SU-DHL-6 (cell line): ENCODE results near the gene LRP11.
"Not testable (repeated sequence)": the region's sequence is repeated elsewhere in the genome, so short reads cannot be mapped to it uniquely, and the experiment has no call there.

ENCODE experiments used
- H2AFZ ChIP-seq: fragments of 200-600 bp; sonication (generic); 2 replicates; pipeline ENCODE4 v1.6.1; 2014; ENCODE audit warnings: low read depth, mild to moderate bottlenecking, moderate library complexity, mixed read lengths, antibody characterized with exemption, low read length; ENCODE audit not compliant: severe bottlenecking
- H3F3A ChIP-seq: fragments of 200-600 bp; shearing (Covaris generic); 2 replicates; pipeline ENCODE4 v1.6.0; 2016; ENCODE audit warnings: antibody characterized with exemption, mild to moderate bottlenecking; ENCODE audit not compliant: insufficient read depth
- H3K27ac ChIP-seq: fragments of 200-600 bp; sonication (generic); 2 replicates; pipeline ENCODE4 v1.5.1; 2016; ENCODE audit warnings: low read depth, mild to moderate bottlenecking, low read length, moderate library complexity, mixed read lengths
- H3K27me3 ChIP-seq: fragments of 200-600 bp; sonication (generic), shearing (Covaris generic); 2 replicates; pipeline ENCODE4 v1.6.0; 2014; ENCODE audit warnings: mild to moderate bottlenecking, low read length
- H3K36me3 ChIP-seq: fragments of 200-600 bp; sonication (generic); 2 replicates; pipeline ENCODE4 v1.6.1; 2014; ENCODE audit warnings: mild to moderate bottlenecking, low read length, mixed read lengths
- H3K4me2 ChIP-seq: fragments of 300-600, 200-600 bp; shearing (Covaris generic), sonication (generic); 2 replicates; pipeline ENCODE4 v1.6.0; 2014; ENCODE audit warnings: low read length, low read depth, mild to moderate bottlenecking; ENCODE audit not compliant: poor library complexity, severe bottlenecking
- H3K4me3 ChIP-seq: fragments of 200-600 bp; sonication (generic); 2 replicates; pipeline ENCODE4 v1.5.1; 2014; ENCODE audit warnings: antibody characterized with exemption, low read length, mild to moderate bottlenecking, mixed read lengths; ENCODE audit not compliant: insufficient read depth, poor library complexity, severe bottlenecking
- H3K79me2 ChIP-seq: fragments of 200-600 bp; sonication (generic); 2 replicates; pipeline ENCODE4 v1.6.1; 2014; ENCODE audit warnings: mild to moderate bottlenecking, low read length, moderate library complexity; ENCODE audit not compliant: insufficient read depth
- H3K9ac ChIP-seq: fragments of 200-600 bp; sonication (generic); 2 replicates; pipeline ENCODE4 v1.7.0; 2014; ENCODE audit warnings: mild to moderate bottlenecking, low read length
- H3K9me2 ChIP-seq: fragments of 200-600 bp; sonication (generic); replicated peaks from 2 replicates; pipeline ENCODE4 v1.6.1; 2014; ENCODE audit warnings: low read length; ENCODE audit not compliant: insufficient read depth
- H3K9me3 ChIP-seq: fragments of 200-600 bp; sonication (generic); 2 replicates; pipeline ENCODE4 v1.6.1; 2014; ENCODE audit warnings: low read length, mixed read lengths; ENCODE audit not compliant: insufficient read depth
- H4K20me1 ChIP-seq: fragments of 200-600 bp; sonication (generic); 2 replicates; pipeline ENCODE4 v1.6.1; 2014; ENCODE audit warnings: low read depth, mild to moderate bottlenecking, antibody characterized with exemption, low read length, moderate library complexity, mixed read lengths
- EZH2phosphoT487 ChIP-seq: fragments of 200-600 bp; sonication (generic), shearing (Covaris generic); conservative IDR thresholded peaks from 2 replicates; pipeline ENCODE4 v1.6.1; 2018; ENCODE audit warnings: mild to moderate bottlenecking, antibody characterized with exemption, low read length, moderate library complexity, mixed read lengths
- TF ChIP-seq, protein P1 (sequence below): fragments of 200-600 bp; sonication (generic); IDR thresholded peaks from one replicate; pipeline ENCODE4 v1.5.1; 2017; ENCODE audit warnings: antibody characterized with exemption, mild to moderate bottlenecking, low read length, moderate library complexity; ENCODE audit not compliant: insufficient read depth, poor library complexity, severe bottlenecking

The LRP11 gene

DNA sequence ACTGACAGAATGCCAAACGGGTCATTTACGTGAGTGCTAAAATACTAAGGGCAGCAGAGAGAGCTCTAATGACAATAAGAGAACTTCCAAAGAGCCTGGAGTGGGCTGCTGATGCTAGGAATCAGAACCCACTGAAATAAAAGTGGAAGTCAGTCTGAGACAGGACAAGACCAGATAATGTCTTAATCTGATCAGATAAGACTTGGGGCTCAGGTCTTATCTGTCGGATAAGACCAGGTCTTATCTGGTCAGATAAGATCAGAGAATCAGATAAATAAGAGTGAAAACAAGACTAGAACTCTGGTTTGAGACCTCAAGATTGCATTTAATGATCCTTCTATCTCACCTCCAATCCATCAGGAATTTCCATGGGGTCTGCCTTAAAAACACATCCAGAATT, 18.6 kb downstream of the LRP11 start:
- no peak overlapping the region for H3K4me2 ChIP-seq

DNA sequence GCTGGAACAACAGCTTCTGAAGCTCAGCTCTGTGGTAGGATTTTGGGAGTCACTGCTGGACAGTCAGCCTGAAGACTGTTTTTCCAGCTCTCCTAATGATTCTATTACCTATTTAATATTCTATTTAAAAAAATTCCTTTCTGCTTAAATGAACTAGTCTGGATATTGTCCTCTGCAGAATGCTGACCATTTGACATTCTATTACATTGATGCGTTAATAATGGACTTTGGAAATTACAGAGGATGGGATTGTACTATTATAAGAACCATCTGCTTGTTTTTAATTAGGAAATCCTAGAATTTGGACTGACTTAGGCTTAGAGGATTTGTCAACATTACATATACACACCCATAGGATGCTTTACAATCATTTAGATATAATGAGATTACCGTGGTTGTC, 19.7 kb downstream of the LRP11 start:
- H3K27ac ChIP-seq = no peak overlapping the region
- H4K20me1 ChIP-seq = no peaks in the 10 kb centered on the region
- H3K36me3 ChIP-seq = no peaks in the 10 kb centered on the region
- no peak overlapping the region for H2AFZ ChIP-seq
- H3K27me3 ChIP-seq = no peaks in the 10 kb centered on the region
- TF ChIP-seq, protein P1, sequence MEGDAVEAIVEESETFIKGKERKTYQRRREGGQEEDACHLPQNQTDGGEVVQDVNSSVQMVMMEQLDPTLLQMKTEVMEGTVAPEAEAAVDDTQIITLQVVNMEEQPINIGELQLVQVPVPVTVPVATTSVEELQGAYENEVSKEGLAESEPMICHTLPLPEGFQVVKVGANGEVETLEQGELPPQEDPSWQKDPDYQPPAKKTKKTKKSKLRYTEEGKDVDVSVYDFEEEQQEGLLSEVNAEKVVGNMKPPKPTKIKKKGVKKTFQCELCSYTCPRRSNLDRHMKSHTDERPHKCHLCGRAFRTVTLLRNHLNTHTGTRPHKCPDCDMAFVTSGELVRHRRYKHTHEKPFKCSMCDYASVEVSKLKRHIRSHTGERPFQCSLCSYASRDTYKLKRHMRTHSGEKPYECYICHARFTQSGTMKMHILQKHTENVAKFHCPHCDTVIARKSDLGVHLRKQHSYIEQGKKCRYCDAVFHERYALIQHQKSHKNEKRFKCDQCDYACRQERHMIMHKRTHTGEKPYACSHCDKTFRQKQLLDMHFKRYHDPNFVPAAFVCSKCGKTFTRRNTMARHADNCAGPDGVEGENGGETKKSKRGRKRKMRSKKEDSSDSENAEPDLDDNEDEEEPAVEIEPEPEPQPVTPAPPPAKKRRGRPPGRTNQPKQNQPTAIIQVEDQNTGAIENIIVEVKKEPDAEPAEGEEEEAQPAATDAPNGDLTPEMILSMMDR = no peak
- no peak for TF ChIP-seq EZH2phosphoT487
- no peaks in the 10 kb centered on the region for H3K79me2 ChIP-seq
- no peaks in the 10 kb centered on the region for H3K9me2 ChIP-seq
- no peak overlapping the region for H3K4me3 ChIP-seq
- no peaks in the 10 kb centered on the region for H3K9me3 ChIP-seq
- no peak overlapping the region for H3K9ac ChIP-seq
- no peak overlapping the region for H3K4me2 ChIP-seq
- H3F3A ChIP-seq = no peaks in the 10 kb centered on the region

More for the DNA sequence above, 18.6 kb downstream of the LRP11 start:
- no peaks in the 10 kb centered on the region for H3F3A ChIP-seq
- no peaks in the 10 kb centered on the region for H3K9me3 ChIP-seq
- H3K4me3 ChIP-seq = no peak overlapping the region
- no peaks in the 10 kb centered on the region for H3K9me2 ChIP-seq
- no peak for TF ChIP-seq EZH2phosphoT487
- TF ChIP-seq, protein P1 = no peak
- H2AFZ ChIP-seq = no peak overlapping the region
- no peak overlapping the region for H3K27ac ChIP-seq
- no peaks in the 10 kb centered on the region for H3K36me3 ChIP-seq
- H3K27me3 ChIP-seq = no peaks in the 10 kb centered on the region
- no peaks in the 10 kb centered on the region for H4K20me1 ChIP-seq
- no peaks in the 10 kb centered on the region for H3K79me2 ChIP-seq
- no peak overlapping the region for H3K9ac ChIP-seq

DNA sequence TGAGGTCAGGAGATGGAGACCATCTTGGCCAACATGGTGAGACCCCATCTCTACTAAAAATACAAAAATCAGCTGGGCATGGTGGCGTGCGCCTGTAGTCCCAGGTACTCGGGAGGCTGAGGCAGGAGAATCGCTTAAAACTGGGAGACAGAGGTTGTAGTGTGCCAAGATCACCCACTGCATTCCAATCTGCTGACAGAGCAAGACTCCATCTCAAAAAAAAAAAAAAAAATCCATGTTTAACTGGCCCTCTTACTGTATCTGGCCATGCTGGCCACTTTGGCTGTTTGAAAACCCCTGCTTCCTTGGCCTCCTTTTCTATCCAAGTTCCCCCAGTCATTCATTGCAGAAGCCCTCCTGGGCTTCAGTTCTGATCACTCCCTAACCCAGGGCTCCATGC, 20.1 kb downstream of the LRP11 start:
- H3K4me3 ChIP-seq, H4K20me1 ChIP-seq, H3K27ac ChIP-seq, H3K9ac ChIP-seq, H3K9me3 ChIP-seq, H3K4me2 ChIP-seq, H3F3A ChIP-seq, H3K9me2 ChIP-seq, H3K79me2 ChIP-seq, H3K36me3 ChIP-seq, H3K27me3 ChIP-seq, H2AFZ ChIP-seq: not testable (repeated sequence)

DNA sequence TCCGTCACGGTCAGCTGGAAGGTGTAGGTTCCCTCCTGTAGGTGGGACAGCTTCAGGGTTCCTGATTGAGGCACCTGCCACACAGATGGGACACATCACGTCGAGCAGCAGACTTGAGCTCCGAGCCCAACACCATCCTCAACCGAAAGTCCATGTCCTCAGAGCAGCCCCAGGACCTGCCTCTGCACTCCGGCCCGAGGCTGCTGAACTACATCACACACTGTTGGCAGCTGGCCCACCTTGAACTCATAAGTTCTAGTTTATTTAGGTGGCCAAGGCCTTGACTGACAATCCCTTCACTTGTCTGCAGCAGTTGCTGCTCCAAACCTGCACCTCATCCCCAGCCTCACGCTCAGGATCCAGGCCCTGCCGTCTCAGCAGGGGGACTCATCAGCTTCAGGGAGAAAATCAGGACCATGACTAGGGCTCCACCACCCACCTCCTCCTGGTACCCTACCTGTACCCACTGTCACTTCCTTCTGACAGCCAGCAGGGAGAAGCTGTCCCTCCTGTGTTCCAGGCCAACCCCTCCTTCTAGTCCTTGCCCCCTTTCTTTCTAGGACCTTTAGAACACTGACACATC, 21.0 kb downstream of the LRP11 start:
- Histone ChIP-seq H3K27ac (no peak overlapping the region), H3K27me3 (no peaks in the 10 kb centered on the region), H3K4me2 (no peak overlapping the region), H3F3A (no peaks in the 10 kb centered on the region), H3K9me3 (no peaks in the 10 kb centered on the region), H3K9me2 (no peaks in the 10 kb centered on the region), H4K20me1 (no peaks in the 10 kb centered on the region), H2AFZ (no peak overlapping the region), H3K79me2 (no peaks in the 10 kb centered on the region), H3K4me3 (no peak overlapping the region), H3K9ac (no peak overlapping the region), H3K36me3 (no peaks in the 10 kb centered on the region)
- no peak for TF ChIP-seq EZH2phosphoT487
- TF ChIP-seq, protein P1 = no peak
